Measurements from ENCODE around the gene EVI2A.
A peak's percentile ranks its signal among the peaks of the same experiment; 100 is the strongest.
"Not testable (repeated sequence)": the region's sequence is repeated elsewhere in the genome, so short reads cannot be mapped to it uniquely, and the experiment has no call there.

Gene EVI2A

DNA sequence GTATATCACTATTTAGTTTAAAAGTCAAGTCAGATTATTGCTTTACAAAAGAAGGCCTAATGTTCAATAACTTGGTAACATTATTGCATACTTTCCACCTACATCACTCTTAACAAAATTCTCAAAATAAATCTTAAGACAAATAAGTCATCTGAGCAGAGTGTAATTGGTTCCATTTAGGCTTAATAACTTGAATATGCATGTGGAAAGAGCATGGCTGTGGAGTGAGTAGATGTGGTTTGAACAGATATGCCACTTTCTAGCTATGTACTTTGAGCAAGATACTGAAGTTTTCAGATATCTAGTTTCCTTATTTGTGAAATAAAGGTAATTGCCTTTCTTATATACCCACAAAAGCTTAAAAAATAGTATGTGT is 6.7 kb upstream of the EVI2A start:
- Histone ChIP-seq H3K9ac (ENCODE audit: low read length) (no peak overlapping the region), H3K4me3 (ENCODE audit: low read depth, low read length) (no peak overlapping the region), H3K27ac (ENCODE audit: low read depth, low read length) (no peak overlapping the region), H3K27me3 (ENCODE audit: control insufficient read depth, insufficient read depth, low read length) (no peaks in the 10 kb centered on the region), H3K36me3 (ENCODE audit: control insufficient read depth, insufficient read depth, low read length) (peaks cover 14% of the 10 kb centered on the region), H3K9me3 (ENCODE audit: control insufficient read depth, insufficient read depth, low read depth, low read length) (no peaks in the 10 kb centered on the region), H3K4me1 (ENCODE audit: control insufficient read depth, insufficient read depth, low read length) (no peaks in the 10 kb centered on the region)

- no peak overlapping the region for H3K27ac ChIP-seq (ENCODE audit: low read depth, low read length)
- H3K36me3 ChIP-seq (ENCODE audit: control insufficient read depth, insufficient read depth, low read length), result peaks cover 14% of the 10 kb centered on the region
- no peak overlapping the region for H3K4me3 ChIP-seq (ENCODE audit: low read depth, low read length)
- H3K27me3 ChIP-seq (ENCODE audit: control insufficient read depth, insufficient read depth, low read length), result no peaks in the 10 kb centered on the region
- no peak overlapping the region for H3K9ac ChIP-seq (ENCODE audit: low read length)
- H3K4me1 ChIP-seq (ENCODE audit: control insufficient read depth, insufficient read depth, low read length), result no peaks in the 10 kb centered on the region
- no peaks in the 10 kb centered on the region for H3K9me3 ChIP-seq (ENCODE audit: control insufficient read depth, insufficient read depth, low read depth, low read length)
Measured at GRCh38 chr17:31327534-31328159, 6.2 kb upstream of the EVI2A start.

DNA sequence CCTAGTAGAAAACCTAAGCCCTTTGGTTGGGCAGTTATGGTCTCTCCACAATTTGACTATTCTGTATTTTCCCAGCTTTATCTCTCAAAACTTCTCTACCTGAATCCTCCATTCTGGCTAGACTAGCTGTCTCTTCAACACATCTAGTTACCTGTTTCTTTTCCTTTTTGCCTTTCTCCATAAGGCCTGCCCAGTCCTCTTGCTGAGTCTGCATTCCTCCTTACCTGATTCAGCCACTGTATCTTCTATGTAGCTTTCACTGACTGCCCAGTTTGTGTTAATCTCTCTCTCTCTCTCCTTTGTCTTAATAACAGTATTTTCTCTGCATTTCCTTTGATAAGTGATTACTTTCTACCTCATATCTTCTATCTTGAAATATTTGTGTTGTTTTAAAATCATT is 2.1 kb upstream of the EVI2A start:
- peaks cover 10% of the 10 kb centered on the region for H3K36me3 ChIP-seq (ENCODE audit: control insufficient read depth, insufficient read depth, low read length)
- H3K4me1 ChIP-seq (ENCODE audit: control insufficient read depth, insufficient read depth, low read length), result no peaks in the 10 kb centered on the region
- H3K9me3 ChIP-seq (ENCODE audit: control insufficient read depth, insufficient read depth, low read depth, low read length), result no peaks in the 10 kb centered on the region
- no peak overlapping the region for H3K9ac ChIP-seq (ENCODE audit: low read length)
- H3K27me3 ChIP-seq (ENCODE audit: control insufficient read depth, insufficient read depth, low read length), result no peaks in the 10 kb centered on the region
- H3K4me3 ChIP-seq (ENCODE audit: low read depth, low read length), result no peak overlapping the region
- H3K27ac ChIP-seq (ENCODE audit: low read depth, low read length), result no peak overlapping the region

- H3K27ac ChIP-seq (ENCODE audit: low read depth, low read length), result no peak overlapping the region
- H3K4me1 ChIP-seq (ENCODE audit: control insufficient read depth, insufficient read depth, low read length), result no peaks in the 10 kb centered on the region
- H3K36me3 ChIP-seq (ENCODE audit: control insufficient read depth, insufficient read depth, low read length), result peaks cover 2% of the 10 kb centered on the region
- no peak overlapping the region for H3K4me3 ChIP-seq (ENCODE audit: low read depth, low read length)
- no peak overlapping the region for H3K9ac ChIP-seq (ENCODE audit: low read length)
- H3K27me3 ChIP-seq (ENCODE audit: control insufficient read depth, insufficient read depth, low read length), result no peaks in the 10 kb centered on the region
- no peaks in the 10 kb centered on the region for H3K9me3 ChIP-seq (ENCODE audit: control insufficient read depth, insufficient read depth, low read depth, low read length)
Measured at GRCh38 chr17:31321966-31322365, 544 bp upstream of the EVI2A start.

DNA sequence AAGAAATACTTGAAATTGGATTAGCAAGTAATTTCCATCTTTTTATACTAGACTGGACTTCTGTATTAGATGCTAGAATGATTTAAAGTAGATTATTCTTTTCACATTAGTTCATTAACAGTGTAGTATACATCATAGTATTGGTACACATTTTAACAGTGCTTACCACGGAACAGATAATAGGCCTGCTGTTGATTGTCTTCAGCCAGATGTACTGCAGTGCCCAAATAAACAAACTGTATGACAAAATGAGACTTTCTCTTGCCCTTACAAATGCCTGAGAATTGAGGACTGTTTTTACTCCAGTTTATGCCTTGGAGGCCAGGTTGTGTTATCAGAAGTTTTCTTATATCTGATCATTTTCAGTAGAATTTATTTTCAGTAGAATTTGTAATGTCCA is 631 bp downstream of the EVI2A start:
- Histone ChIP-seq H3K27me3 (ENCODE audit: control insufficient read depth, insufficient read depth, low read length) (no peaks in the 10 kb centered on the region), H3K9ac (ENCODE audit: low read length) (no peak overlapping the region), H3K9me3 (ENCODE audit: control insufficient read depth, insufficient read depth, low read depth, low read length) (no peaks in the 10 kb centered on the region), H3K27ac (ENCODE audit: low read depth, low read length) (no peak overlapping the region), H3K4me1 (ENCODE audit: control insufficient read depth, insufficient read depth, low read length) (no peaks in the 10 kb centered on the region), H3K4me3 (ENCODE audit: low read depth, low read length) (no peak overlapping the region), H3K36me3 (ENCODE audit: control insufficient read depth, insufficient read depth, low read length) (no peaks in the 10 kb centered on the region)

DNA sequence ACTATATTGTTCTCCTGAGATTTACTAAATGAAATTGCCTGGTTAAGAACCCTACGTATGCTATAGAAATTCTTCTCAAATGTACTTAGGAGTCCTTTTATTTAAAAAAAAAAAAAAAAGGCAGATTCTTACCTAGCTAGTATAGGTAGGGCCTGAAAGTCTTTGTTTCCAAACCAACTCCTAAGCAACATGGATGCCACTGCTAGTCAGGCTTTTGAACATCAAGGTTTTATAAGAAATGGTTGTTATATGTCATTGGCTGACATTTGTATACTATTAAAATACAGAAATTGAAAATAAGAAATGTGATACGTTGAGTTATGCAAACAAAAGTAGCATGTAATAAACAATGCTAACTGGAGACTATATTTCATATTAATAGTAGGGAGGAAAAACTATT is 1.2 kb downstream of the EVI2A start:
- no peak overlapping the region for H3K9ac ChIP-seq (ENCODE audit: low read length)

DNA sequence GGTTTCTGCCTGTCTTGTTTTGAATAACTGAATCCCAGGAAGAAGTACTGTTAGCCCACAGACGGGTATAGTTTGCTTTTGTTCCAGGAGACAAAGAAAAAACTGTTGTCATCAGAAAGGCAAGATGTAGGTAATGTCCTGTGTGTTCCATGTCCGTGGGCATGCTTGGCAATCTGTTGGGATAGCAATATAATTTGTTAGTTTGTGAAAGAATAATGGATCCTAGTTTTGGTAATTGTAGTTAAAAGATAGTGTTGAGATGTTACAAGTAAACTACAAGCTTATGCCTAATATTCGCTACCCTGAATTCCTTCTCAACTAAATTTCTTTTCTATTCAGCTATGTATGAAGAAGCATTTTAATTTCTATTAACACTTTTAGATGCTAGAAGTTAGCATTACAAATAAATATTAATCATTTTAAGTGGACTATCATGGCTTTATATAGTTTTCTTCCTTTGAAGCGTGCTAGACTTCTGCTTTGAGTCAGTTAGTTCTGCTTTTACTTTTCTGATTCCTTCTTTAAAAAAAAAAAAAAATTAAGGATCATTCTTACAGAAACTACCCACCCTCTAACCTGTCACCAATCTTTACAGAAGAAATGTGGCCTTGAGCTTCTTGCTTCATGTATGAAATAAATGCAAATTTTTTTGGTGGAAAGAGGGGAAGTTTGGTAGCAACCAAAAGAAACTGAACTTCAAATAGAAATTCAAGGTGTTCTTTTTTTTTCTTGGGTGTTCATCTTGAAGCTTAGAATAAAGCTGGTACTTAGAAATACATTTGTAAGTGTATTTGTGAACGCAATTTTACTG is 2.4 kb downstream of the EVI2A start:
- Histone ChIP-seq H3K4me1 (ENCODE audit: control insufficient read depth, insufficient read depth, low read length) (no peaks in the 10 kb centered on the region), H3K9ac (ENCODE audit: low read length) (no peak overlapping the region), H3K36me3 (ENCODE audit: control insufficient read depth, insufficient read depth, low read length) (no peaks in the 10 kb centered on the region), H3K27ac (ENCODE audit: low read depth, low read length) (no peak overlapping the region), H3K27me3 (ENCODE audit: control insufficient read depth, insufficient read depth, low read length) (no peaks in the 10 kb centered on the region), H3K4me3 (ENCODE audit: low read depth, low read length) (no peak overlapping the region), H3K9me3 (ENCODE audit: control insufficient read depth, insufficient read depth, low read depth, low read length) (no peaks in the 10 kb centered on the region)

More for the DNA sequence above, 1.2 kb downstream of the EVI2A start:
- no peaks in the 10 kb centered on the region for H3K9me3 ChIP-seq (ENCODE audit: control insufficient read depth, insufficient read depth, low read depth, low read length)
- no peaks in the 10 kb centered on the region for H3K27me3 ChIP-seq (ENCODE audit: control insufficient read depth, insufficient read depth, low read length)
- H3K27ac ChIP-seq (ENCODE audit: low read depth, low read length), result no peak overlapping the region
- no peaks in the 10 kb centered on the region for H3K36me3 ChIP-seq (ENCODE audit: control insufficient read depth, insufficient read depth, low read length)
- H3K4me1 ChIP-seq (ENCODE audit: control insufficient read depth, insufficient read depth, low read length), result no peaks in the 10 kb centered on the region
- H3K4me3 ChIP-seq (ENCODE audit: low read depth, low read length), result no peak overlapping the region

- no peaks in the 10 kb centered on the region for H3K27me3 ChIP-seq (ENCODE audit: control insufficient read depth, insufficient read depth, low read length)
- H3K4me3 ChIP-seq (ENCODE audit: low read depth, low read length), result no peak overlapping the region
- H3K9ac ChIP-seq (ENCODE audit: low read length), result no peak overlapping the region
- 0 out of 2 replicates have a peak overlapping the region, but pooled peaks have one; percentile 27 for H3K27ac ChIP-seq (ENCODE audit: low read depth, low read length)
- no peaks in the 10 kb centered on the region for H3K36me3 ChIP-seq (ENCODE audit: control insufficient read depth, insufficient read depth, low read length)
- no peaks in the 10 kb centered on the region for H3K4me1 ChIP-seq (ENCODE audit: control insufficient read depth, insufficient read depth, low read length)
- H3K9me3 ChIP-seq (ENCODE audit: control insufficient read depth, insufficient read depth, low read depth, low read length), result no peaks in the 10 kb centered on the region
Measured at GRCh38 chr17:31318298-31318801, 3.1 kb downstream of the EVI2A start.

GRCh38 chr17:31314782-31315100 is 6.7 kb downstream of the EVI2A start:
- no peak overlapping the region for H3K27ac ChIP-seq (ENCODE audit: low read depth, low read length)
- no peak overlapping the region for H3K9ac ChIP-seq (ENCODE audit: low read length)
- no peaks in the 10 kb centered on the region for H3K27me3 ChIP-seq (ENCODE audit: control insufficient read depth, insufficient read depth, low read length)
- H3K4me1 ChIP-seq (ENCODE audit: control insufficient read depth, insufficient read depth, low read length), result no peaks in the 10 kb centered on the region
- H3K36me3 ChIP-seq (ENCODE audit: control insufficient read depth, insufficient read depth, low read length), result no peaks in the 10 kb centered on the region
- no peak overlapping the region for H3K4me3 ChIP-seq (ENCODE audit: low read depth, low read length)
- no peaks in the 10 kb centered on the region for H3K9me3 ChIP-seq (ENCODE audit: control insufficient read depth, insufficient read depth, low read depth, low read length)

DNA sequence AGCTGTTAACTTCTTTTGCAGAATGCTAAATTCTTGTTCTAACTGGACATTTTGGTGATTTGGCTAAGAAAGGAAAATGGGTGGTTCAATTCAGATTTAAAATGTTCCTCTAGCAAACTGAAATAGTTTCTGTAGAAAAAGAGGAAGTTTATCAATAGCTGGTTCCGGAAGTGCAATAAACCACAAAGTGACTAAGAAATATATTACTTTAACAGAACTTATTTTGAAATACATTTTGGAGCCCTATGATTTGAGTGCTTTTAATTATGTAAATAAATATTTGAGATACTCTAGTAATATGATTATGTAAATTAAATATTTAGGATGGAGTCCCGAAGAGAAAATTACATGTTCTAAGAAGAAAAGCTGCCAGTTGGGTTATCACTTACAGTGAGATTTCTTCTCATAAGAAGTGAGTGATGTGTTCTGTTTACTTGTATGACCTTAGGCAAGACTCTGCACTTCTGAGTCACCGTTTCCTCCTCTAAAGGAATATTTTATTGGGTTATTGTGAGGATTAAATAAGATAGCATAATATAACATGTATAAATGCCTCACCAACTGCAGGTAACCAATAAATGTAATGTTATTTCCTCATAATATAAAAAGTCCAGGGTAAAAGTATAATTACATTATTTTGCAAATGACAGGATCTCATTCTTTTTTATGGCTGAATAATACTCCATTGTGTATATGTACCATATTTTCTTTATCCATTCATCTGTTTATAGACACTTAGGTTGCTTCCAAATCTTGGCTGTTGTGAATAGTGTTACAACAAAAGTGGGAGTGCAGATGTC is 7.2 kb downstream of the EVI2A start, which contains the start of gene EVI2B:
Gene EVI2B, minus strand, starts transcription at position 73 of the 800 bp plus-strand sequence. CDS start 8,445 bp downstream, outside the sequence.
- Histone ChIP-seq H3K4me3 (ENCODE audit: low read depth, low read length) (no peak within 1 kb of the TSS), H3K4me1 (ENCODE audit: control insufficient read depth, insufficient read depth, low read length) (no peaks in the 10 kb centered on the region), H3K27me3 (ENCODE audit: control insufficient read depth, insufficient read depth, low read length) (no peaks in the 10 kb centered on the region), H3K36me3 (ENCODE audit: control insufficient read depth, insufficient read depth, low read length) (no peaks in the 10 kb centered on the region), H3K9me3 (ENCODE audit: control insufficient read depth, insufficient read depth, low read depth, low read length) (no peaks in the 10 kb centered on the region), H3K27ac (ENCODE audit: low read depth, low read length) (no peak within 1 kb of the TSS), H3K9ac (ENCODE audit: low read length) (no peak within 1 kb of the TSS)

- not testable (repeated sequence) for H3K27ac ChIP-seq (ENCODE audit: low read depth, low read length); H3K4me3 ChIP-seq (ENCODE audit: low read depth, low read length); H3K36me3 ChIP-seq (ENCODE audit: control insufficient read depth, insufficient read depth, low read length); H3K9me3 ChIP-seq (ENCODE audit: control insufficient read depth, insufficient read depth, low read depth, low read length); H3K9ac ChIP-seq (ENCODE audit: low read length); H3K27me3 ChIP-seq (ENCODE audit: control insufficient read depth, insufficient read depth, low read length); H3K4me1 ChIP-seq (ENCODE audit: control insufficient read depth, insufficient read depth, low read length)
Measured at GRCh38 chr17:31312223-31312622, 9.2 kb downstream of the EVI2A start.
